Measurements from ENCODE around the gene ITPR1. TPM values are rescaled to one million over a fixed set of nuclear protein-coding genes. Genes with fewer than 3 reads are reported as not detected.

Gene ITPR1
- total and polyA plus RNA-seq, 2 of the 4 experiments (the other 2 are of a cell fraction) = 1.8 to 5.7 TPM

GRCh38 chr3:4795905-4796304, 302.8 kb downstream of the ITPR1 start:
- TF ChIP-seq RFX5 (IDR thresholded peaks at IDR 0.05; ENCODE audit: low read depth, low read length) (no peak), FOS (IDR thresholded peaks at IDR 0.05; ENCODE audit: low read depth, low read length) (no peak), CHD1 (IDR thresholded peaks at IDR 0.05; ENCODE audit: low read depth, low read length) (no peak), USF2 (IDR thresholded peaks at IDR 0.05; ENCODE audit: low read depth, low read length) (no peak), ELK1 (IDR thresholded peaks at IDR 0.05; ENCODE audit: borderline replicate concordance, low read depth, low read length) (no peak), CTCF (conservative IDR thresholded peaks at IDR 0.05; ENCODE audit: low read depth, low read length) (no peak), BHLHE40 (IDR thresholded peaks at IDR 0.05; ENCODE audit: low read depth, low read length) (no peak), CEBPB (IDR thresholded peaks at IDR 0.05; ENCODE audit: low read depth, low read length) (no peak), POLR2A (IDR thresholded peaks at IDR 0.05; ENCODE audit: low read depth, low read length) (no peak), NFE2L2 (IDR thresholded peaks at IDR 0.05; ENCODE audit: low read depth, low read length) (no peak), MAFK (IDR thresholded peaks at IDR 0.05; ENCODE audit: low read depth, low read length) (no peak), MXI1 (IDR thresholded peaks at IDR 0.05; ENCODE audit: borderline replicate concordance, low read depth, low read length) (no peak), RCOR1 (IDR thresholded peaks at IDR 0.05; ENCODE audit: insufficient replicate concordance, low read length) (no peak), SMC3 (IDR thresholded peaks at IDR 0.05; ENCODE audit: low read depth, low read length) (no peak), RAD21 (IDR thresholded peaks at IDR 0.05; ENCODE audit: low read length) (no peak), MAZ (IDR thresholded peaks at IDR 0.05; ENCODE audit: borderline replicate concordance, low read depth, low read length) (no peak)
- Histone ChIP-seq H3K18ac (ENCODE audit: low read depth, low read length) (no peak overlapping the region), H3K4me1 (ENCODE audit: control insufficient read depth, insufficient read depth, low read length) (no peaks in the 10 kb centered on the region), H4K5ac (ENCODE audit: low read depth, low read length) (no peak overlapping the region), H4K8ac (ENCODE audit: low read depth in 2 of 2, low read length in 2 of 2) (no peak overlapping the region), H3K27me3 (ENCODE audit: control insufficient read depth, insufficient read depth, low read length) (no peaks in the 10 kb centered on the region), H2AFZ (replicated peaks; ENCODE audit: low read length, poor library complexity) (no peak overlapping the region), H2AK5ac (ENCODE audit: low read depth, low read length) (no peak overlapping the region), H3K14ac (replicated peaks; ENCODE audit: low read depth, low read length) (no peak overlapping the region), H3K9me3 (ENCODE audit: control insufficient read depth, insufficient read depth, low read length) (peaks cover 10% of the 10 kb centered on the region), H3K27ac (ENCODE audit: insufficient read depth, low read length) (no peak overlapping the region), H2BK15ac (ENCODE audit: low read depth, low read length) (no peak overlapping the region), H3K9ac (ENCODE audit: low read depth, low read length) (no peak overlapping the region), H3K36me3 (ENCODE audit: control insufficient read depth, insufficient read depth, low read length) (no peaks in the 10 kb centered on the region), H3K23ac (ENCODE audit: low read depth, low read length) (no peak overlapping the region), H4K91ac (ENCODE audit: insufficient read depth, low read depth, low read length) (no peak overlapping the region), H3K9me1 (ENCODE audit: insufficient read depth, low read length) (no peaks in the 10 kb centered on the region), H3K4me2 (ENCODE audit: low read depth, low read length) (no peak overlapping the region), H4K20me1 (ENCODE audit: insufficient read depth, low read length) (no peaks in the 10 kb centered on the region), H3K4ac (ENCODE audit: low read depth, low read length) (no peak overlapping the region), H3K56ac (ENCODE audit: extremely low read depth, insufficient read depth, low read length) (no peak overlapping the region), H2BK20ac (ENCODE audit: low read depth, low read length) (no peak overlapping the region), H2AK9ac (replicated peaks; ENCODE audit: low read depth, low read length, poor library complexity) (no peak overlapping the region), H2BK5ac (ENCODE audit: low read depth, low read length, poor library complexity, severe bottlenecking) (no peak overlapping the region), H3K4me3 (ENCODE audit: insufficient read depth, low read depth, low read length) (no peak overlapping the region), H2BK120ac (ENCODE audit: low read depth, low read length) (no peak overlapping the region), H3K79me1 (ENCODE audit: low read depth in 1 of 2, low read length in 2 of 2) (no peaks in the 10 kb centered on the region)
- intact Hi-C loops (cut with micrococcal nuclease) = no loop called here
- ChIA-PET POLR2A (ENCODE audit: unreplicated experiment) (no interaction called here), CTCF (no interaction called here)
- WGBS, 2 experiments (ENCODE audit: extremely low coverage in 2 of 2, insufficient read length in 1 of 2) = no CpG with 5 or more reads among the region's 7 CpGs
- dilution Hi-C loops (cut with HindIII; ENCODE audit: low sequenced_read_pairs, unreplicated experiment) = no loop called here
- ATAC-seq (ENCODE audit: low read depth) (no peak), DNase-seq (no peak)
- in situ Hi-C loops (cut with MboI; ENCODE audit: low sequenced_read_pairs) = no loop called here
- no TSS peak for BruUV-seq (replicated peaks)
